ENCODE results near the gene FXN.

Gene FXN

DNA sequence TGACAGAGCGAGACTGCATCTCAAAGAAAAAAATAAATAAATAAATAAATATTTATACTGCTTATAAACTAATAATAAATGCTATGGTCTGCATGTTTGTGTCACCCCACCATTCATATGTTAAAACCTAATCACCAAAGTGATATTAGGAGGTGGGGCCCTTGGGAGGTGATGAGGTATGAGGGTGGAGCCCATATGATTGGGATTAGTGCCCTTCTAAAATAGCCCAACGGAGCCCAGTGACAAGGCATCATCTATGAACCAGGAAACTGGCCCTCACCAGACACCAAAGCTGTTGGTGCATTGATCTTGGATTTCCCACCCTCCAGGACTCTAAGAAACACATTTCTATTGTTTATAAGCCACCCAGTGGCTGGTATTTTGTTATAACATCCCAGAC lies 5.1 kb downstream of the FXN start:
- TF ChIP-seq, protein P1, sequence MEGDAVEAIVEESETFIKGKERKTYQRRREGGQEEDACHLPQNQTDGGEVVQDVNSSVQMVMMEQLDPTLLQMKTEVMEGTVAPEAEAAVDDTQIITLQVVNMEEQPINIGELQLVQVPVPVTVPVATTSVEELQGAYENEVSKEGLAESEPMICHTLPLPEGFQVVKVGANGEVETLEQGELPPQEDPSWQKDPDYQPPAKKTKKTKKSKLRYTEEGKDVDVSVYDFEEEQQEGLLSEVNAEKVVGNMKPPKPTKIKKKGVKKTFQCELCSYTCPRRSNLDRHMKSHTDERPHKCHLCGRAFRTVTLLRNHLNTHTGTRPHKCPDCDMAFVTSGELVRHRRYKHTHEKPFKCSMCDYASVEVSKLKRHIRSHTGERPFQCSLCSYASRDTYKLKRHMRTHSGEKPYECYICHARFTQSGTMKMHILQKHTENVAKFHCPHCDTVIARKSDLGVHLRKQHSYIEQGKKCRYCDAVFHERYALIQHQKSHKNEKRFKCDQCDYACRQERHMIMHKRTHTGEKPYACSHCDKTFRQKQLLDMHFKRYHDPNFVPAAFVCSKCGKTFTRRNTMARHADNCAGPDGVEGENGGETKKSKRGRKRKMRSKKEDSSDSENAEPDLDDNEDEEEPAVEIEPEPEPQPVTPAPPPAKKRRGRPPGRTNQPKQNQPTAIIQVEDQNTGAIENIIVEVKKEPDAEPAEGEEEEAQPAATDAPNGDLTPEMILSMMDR (IDR thresholded peaks at IDR 0.05; ENCODE audit: low read depth, low read length) = no peak
- Histone ChIP-seq H3K36me3 (no peaks in the 10 kb centered on the region), H3K27me3 (ENCODE audit: insufficient read depth, low read depth, severe bottlenecking) (no peaks in the 10 kb centered on the region), H3K4me3 (ENCODE audit: low read depth, low read length) (no peak overlapping the region), H3K27ac (no peak overlapping the region), H3K9me3 (ENCODE audit: severe bottlenecking) (no peaks in the 10 kb centered on the region)
- no peak for DNase-seq

DNA sequence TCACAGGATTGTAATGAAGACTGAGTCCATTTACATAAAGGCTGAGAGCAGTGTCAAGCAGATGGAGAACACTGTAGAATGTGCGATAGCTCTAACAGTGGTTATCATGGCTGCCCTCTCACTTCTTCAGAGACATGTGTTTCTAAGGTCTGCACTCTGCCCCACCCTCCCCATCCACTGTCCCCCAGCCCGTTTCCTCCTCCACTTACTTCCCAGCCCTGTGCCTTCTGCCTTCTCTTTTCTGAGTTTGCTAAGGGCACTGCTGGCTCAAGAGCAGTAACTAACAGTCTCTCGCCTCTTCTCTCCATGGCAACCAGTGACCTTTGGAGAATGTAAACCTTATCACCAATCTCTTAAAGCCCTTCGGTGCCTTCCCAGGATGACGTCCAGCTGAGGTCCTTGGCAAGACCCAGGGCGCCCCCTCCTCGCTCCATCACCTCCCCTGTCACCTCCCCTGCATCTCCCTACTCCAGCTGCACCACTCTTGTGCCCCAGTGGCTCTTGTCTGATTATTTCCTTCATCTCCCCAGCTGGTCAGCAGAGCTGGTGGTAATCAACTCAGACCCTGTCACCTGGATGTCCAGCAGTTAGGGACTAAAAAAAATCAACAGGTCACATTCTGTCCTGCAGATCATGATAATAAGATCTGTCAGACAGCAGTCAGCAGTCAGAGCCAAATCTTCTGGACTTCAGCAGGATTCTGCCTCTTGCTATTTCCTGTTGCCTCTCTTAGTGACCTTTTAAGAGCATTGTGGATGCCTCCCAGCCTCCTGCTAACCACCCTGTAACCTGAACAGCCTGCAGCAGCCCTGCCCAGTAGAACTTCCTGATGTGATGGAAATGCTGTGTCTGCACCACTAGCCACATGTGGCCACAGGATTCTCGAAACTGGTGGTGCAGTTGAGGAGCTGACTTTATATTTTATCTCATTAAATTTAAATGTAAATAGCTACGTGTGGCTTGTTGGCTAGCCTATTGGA lies 9.0 kb downstream of the FXN start:
- TF ChIP-seq, protein P1 (IDR thresholded peaks at IDR 0.05; ENCODE audit: low read depth, low read length) = no peak
- DNase-seq = no peak

DNA sequence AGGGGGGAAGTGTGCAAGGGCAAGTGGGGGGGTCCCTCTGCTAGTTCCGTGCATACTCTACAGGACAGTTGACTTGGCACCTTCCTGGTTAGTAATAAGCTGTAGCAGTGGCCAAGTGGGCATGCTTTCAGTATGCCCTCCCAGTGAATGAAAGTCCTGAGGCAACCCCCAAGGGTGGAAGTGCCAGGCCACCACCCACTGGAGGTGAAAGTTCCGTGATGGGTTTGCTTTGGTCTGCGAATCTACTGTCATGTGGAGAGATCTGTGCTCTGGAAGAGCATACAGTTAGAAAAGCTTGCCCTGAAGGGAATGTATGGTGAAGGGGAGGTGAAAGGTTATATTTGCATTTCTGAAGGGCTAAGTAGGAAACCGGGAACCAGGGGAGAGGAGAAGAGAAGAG lies 10.3 kb downstream of the FXN start:
- peaks cover 3% of the 10 kb centered on the region; the same call in 1 of the 2 replicates for H3K36me3 ChIP-seq
- H3K27me3 ChIP-seq (ENCODE audit: insufficient read depth, low read depth, severe bottlenecking) = no peaks in the 10 kb centered on the region
- no peak for DNase-seq
- H3K9me3 ChIP-seq (ENCODE audit: severe bottlenecking) = no peaks in the 10 kb centered on the region
- no peak overlapping the region for H3K27ac ChIP-seq
- H3K4me3 ChIP-seq (ENCODE audit: low read depth, low read length) = no peak overlapping the region
- TF ChIP-seq, protein P1 (IDR thresholded peaks at IDR 0.05; ENCODE audit: low read depth, low read length) = no peak

More for the DNA sequence above, 9.0 kb downstream of the FXN start:
- Histone ChIP-seq H3K27ac (no peak overlapping the region), H3K36me3 (peaks cover 3% of the 10 kb centered on the region; the same call in 1 of the 2 replicates), H3K27me3 (ENCODE audit: insufficient read depth, low read depth, severe bottlenecking) (no peaks in the 10 kb centered on the region), H3K9me3 (ENCODE audit: severe bottlenecking) (no peaks in the 10 kb centered on the region), H3K4me3 (ENCODE audit: low read depth, low read length) (no peak overlapping the region)

DNA sequence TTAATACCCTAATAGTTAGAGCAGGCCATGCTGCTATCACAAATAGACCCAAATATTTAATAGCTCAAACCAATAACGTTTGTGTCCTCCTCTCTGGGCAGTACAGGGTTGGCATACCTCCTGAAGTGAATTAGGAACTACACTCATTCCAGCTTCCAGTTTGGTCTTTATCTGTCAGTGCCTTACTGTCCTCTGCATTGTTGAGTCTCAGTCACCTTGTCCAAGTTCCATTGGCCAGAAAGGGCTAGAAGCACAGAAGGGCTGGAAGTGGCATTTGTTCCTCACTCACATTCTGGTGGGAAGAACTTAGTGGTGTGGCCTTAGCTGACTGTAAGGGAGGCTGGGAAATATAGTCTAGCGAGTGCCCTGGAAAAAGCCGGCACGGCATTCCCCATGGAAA lies 11.2 kb downstream of the FXN start:
- no peaks in the 10 kb centered on the region for H3K27me3 ChIP-seq (ENCODE audit: insufficient read depth, low read depth, severe bottlenecking)
- no peak overlapping the region for H3K27ac ChIP-seq
- no peak overlapping the region for H3K4me3 ChIP-seq (ENCODE audit: low read depth, low read length)
- TF ChIP-seq, protein P1 (IDR thresholded peaks at IDR 0.05; ENCODE audit: low read depth, low read length) = no peak
- H3K36me3 ChIP-seq = peaks cover 3% of the 10 kb centered on the region; the same call in 1 of the 2 replicates
- H3K9me3 ChIP-seq (ENCODE audit: severe bottlenecking) = no peaks in the 10 kb centered on the region
- DNase-seq = no peak

DNA sequence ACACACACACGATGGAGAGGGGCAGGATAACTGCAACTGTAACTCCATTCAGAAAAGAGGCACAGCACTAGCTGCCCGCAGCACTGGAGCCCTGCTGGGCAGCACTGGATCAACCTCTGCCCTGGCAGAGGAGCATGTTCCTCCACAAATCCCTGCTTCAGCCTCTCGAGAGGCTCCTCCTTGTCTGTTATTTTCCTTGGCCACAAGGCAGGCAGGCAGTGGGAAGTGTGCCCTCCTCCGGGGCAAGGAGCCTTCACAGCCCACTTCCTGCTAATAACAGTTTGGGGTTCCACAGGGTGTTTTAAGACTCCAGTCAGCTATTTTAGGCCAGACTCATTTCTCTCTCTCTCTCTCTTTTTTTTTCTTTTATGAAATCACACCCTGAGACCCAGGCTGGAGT lies 11.8 kb downstream of the FXN start:
- Histone ChIP-seq H3K27ac (no peak overlapping the region), H3K9me3 (ENCODE audit: severe bottlenecking) (no peaks in the 10 kb centered on the region), H3K27me3 (ENCODE audit: insufficient read depth, low read depth, severe bottlenecking) (no peaks in the 10 kb centered on the region), H3K4me3 (ENCODE audit: low read depth, low read length) (no peak overlapping the region), H3K36me3 (peaks cover 3% of the 10 kb centered on the region; the same call in 1 of the 2 replicates)
- TF ChIP-seq, protein P1 (IDR thresholded peaks at IDR 0.05; ENCODE audit: low read depth, low read length) = no peak
- DNase-seq = no peak
